ENCODE results near the gene IFT122.

The IFT122 gene

DNA sequence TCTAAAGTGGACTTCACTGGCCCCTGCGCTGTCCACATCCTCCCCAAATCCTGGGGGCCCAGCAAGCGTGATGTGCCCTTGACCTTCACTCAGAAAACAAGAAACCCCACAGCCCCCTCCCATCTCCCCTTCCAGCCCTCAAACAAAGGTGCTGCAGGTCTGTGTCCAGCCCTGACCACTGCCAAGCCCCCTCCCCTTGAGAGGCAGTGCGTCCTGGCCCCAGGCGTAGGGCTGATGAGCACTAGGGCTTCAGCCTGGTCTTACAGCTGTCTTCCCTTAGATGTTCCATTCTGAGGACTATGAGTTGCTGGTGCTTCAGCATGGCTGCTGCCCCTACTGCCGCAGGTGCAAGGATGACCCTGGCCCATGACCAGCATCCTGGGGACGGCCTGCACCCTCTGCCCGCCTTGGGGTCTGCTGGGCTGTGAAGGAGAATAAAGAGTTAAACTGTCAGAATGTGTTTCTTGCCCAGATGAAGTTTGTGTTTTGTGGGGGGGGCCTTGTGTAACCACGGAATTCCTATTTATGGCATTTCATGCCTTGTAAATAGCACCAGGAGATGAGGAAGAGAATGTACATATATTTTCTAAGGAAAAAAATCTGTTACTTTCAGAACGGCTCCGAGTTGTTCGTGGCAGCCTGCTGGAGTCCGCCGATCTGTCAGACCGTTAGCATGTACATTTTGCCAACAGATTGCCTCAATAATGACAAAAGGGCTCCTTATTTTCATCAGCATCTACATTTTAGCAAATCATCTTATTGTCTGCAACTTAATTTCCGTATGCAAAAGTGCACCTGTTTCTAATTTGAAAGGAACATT is 80.1 kb downstream of the IFT122 start:
- DNase-seq = no peak

- no peak for DNase-seq
These were observed 80.9 kb downstream of the IFT122 start for GRCh38 chr3:129520960-129521359.

DNA sequence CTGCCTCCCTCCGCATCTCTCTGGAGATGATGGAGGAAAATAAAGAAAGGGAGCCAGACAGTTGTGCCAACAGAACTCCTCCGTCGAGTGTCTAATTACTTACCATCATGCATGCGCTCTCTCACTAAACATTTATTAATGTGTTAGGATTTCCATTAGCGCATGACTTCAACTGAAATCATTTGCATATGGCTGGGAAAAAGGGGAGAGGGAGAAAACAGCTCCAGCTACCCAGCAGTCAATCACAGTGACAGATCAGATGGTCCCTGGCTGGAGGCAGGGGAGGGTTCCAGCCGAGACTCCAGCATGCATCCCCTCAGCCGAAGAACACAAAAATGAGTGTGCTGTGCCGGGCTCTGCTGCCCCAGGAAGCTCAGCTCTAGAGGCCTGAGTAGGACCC is 81.6 kb downstream of the IFT122 start:
- no peak for DNase-seq

- no peak for DNase-seq
These were observed 82.9 kb downstream of the IFT122 start for GRCh38 chr3:129522953-129523352.

- no peak for DNase-seq
These were observed 84.1 kb downstream of the IFT122 start for GRCh38 chr3:129524081-129524480.

DNA sequence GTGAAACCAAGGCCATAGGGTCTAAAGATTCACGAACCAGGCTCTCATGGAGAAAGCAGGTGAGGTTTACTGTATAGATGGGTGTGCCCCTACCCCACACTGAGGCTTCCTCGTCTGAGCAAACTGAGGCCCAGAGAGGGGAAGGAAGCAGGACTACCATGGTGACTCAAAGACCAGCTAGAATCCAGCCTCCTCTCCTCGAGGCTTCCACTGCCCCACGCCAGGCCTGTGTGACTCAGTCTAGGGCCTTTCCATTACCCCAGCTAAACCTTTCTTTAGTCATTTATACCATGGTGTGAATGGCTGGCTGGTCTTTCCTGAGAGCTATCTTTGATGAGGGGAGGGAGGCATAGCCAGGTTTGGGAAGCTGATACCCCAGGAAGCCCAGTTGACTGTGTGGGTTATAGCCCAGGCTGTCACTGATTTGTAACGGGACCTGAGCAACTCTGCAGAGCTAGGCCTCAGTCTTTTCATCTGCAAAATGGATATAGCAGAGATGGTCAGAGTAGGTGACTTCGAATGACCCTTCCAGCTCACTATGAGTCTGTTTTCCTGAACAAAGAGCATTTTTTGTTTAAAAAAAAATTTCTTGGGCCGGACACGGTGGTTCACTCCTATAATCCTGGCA is 85.4 kb downstream of the IFT122 start:
- DNase-seq = no peak

- no peak for DNase-seq
These were observed 86.3 kb downstream of the IFT122 start for GRCh38 chr3:129526121-129526900.

DNA sequence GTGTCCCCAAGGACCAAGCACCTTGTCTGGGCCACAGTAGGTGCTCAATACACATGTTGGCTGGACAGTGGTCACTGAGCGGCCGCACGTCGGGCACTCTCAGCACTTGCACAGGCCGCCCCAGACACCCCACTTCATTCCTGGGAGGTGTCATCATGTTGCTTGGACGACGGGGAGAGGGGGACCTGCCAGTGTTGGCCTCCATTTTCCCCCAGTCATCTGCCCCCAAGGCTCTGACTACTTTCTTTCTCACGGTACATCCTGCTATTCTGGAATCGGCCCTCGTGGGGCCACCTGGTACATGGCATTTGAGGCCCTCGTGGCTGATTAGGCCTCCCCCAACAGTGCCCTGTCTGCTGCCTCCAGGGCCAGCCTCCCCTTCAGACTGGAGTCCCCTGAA is 87.2 kb downstream of the IFT122 start:
- DNase-seq = no peak

DNA sequence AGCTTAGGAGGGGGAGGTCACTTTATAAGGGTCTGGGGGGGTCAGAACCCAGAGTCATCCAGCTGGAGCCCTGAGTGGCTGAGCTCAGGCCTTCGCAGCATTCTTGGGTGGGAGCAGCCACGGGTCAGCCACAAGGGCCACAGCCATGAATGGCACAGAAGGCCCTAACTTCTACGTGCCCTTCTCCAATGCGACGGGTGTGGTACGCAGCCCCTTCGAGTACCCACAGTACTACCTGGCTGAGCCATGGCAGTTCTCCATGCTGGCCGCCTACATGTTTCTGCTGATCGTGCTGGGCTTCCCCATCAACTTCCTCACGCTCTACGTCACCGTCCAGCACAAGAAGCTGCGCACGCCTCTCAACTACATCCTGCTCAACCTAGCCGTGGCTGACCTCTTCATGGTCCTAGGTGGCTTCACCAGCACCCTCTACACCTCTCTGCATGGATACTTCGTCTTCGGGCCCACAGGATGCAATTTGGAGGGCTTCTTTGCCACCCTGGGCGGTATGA is 88.6 kb downstream of the IFT122 start, which contains the start of gene RHO:
RHO (plus strand) TSS at position 51 of the 512 bp plus-strand sequence; CDS start at position 146, 95 bp downstream.
- no peak for DNase-seq

DNA sequence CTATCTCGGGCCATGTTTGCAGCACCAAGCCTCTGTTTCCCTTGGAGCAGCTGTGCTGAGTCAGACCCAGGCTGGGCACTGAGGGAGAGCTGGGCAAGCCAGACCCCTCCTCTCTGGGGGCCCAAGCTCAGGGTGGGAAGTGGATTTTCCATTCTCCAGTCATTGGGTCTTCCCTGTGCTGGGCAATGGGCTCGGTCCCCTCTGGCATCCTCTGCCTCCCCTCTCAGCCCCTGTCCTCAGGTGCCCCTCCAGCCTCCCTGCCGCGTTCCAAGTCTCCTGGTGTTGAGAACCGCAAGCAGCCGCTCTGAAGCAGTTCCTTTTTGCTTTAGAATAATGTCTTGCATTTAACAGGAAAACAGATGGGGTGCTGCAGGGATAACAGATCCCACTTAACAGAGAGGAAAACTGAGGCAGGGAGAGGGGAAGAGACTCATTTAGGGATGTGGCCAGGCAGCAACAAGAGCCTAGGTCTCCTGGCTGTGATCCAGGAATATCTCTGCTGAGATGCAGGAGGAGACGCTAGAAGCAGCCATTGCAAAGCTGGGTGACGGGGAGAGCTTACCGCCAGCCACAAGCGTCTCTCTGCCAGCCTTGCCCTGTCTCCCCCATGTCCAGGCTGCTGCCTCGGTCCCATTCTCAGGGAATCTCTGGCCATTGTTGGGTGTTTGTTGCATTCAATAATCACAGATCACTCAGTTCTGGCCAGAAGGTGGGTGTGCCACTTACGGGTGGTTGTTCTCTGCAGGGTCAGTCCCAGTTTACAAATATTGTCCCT is 89.6 kb downstream of the IFT122 start:
- DNase-seq = no peak

DNA sequence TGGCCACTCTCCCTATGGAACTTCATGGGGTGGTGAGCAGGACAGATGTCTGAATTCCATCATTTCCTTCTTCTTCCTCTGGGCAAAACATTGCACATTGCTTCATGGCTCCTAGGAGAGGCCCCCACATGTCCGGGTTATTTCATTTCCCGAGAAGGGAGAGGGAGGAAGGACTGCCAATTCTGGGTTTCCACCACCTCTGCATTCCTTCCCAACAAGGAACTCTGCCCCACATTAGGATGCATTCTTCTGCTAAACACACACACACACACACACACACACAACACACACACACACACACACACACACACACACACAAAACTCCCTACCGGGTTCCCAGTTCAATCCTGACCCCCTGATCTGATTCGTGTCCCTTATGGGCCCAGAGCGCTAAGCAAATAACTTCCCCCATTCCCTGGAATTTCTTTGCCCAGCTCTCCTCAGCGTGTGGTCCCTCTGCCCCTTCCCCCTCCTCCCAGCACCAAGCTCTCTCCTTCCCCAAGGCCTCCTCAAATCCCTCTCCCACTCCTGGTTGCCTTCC is 90.3 kb downstream of the IFT122 start:
- no peak for DNase-seq

- DNase-seq = no peak
These were observed 90.8 kb downstream of the IFT122 start for GRCh38 chr3:129530821-129531220.

DNA sequence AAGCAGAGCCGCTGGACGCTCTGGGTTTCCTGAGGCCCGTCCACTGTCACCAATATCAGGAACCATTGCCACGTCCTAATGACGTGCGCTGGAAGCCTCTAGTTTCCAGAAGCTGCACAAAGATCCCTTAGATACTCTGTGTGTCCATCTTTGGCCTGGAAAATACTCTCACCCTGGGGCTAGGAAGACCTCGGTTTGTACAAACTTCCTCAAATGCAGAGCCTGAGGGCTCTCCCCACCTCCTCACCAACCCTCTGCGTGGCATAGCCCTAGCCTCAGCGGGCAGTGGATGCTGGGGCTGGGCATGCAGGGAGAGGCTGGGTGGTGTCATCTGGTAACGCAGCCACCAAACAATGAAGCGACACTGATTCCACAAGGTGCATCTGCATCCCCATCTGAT is 91.7 kb downstream of the IFT122 start:
- no peak for DNase-seq

- DNase-seq = no peak
These were observed 92.2 kb downstream of the IFT122 start for GRCh38 chr3:129532261-129532660.

GRCh38 chr3:129533406-129533805 is 93.4 kb downstream of the IFT122 start:
- no peak for DNase-seq

- DNase-seq = no peak
These were observed 94.5 kb downstream of the IFT122 start for GRCh38 chr3:129534428-129535027.

GRCh38 chr3:129535075-129535474 is 95.1 kb downstream of the IFT122 start:
- DNase-seq = no peak

DNA sequence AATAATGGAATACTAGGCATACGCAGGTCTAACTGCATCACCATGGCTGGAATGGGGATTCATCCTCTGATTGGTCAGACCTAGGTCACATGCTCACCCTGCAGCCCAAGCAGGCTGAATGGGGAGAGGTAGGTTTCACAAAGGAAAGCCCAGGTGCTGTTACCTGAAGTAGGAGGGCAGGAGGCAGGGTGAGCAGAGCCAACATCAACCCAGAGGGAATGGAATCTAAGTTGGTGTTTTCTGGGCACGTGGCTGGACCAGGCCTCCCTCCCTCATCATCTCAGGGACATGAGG is 96.3 kb downstream of the IFT122 start:
- no peak for DNase-seq

- DNase-seq = no peak
These were observed 96.8 kb downstream of the IFT122 start for GRCh38 chr3:129536804-129537203.

DNA sequence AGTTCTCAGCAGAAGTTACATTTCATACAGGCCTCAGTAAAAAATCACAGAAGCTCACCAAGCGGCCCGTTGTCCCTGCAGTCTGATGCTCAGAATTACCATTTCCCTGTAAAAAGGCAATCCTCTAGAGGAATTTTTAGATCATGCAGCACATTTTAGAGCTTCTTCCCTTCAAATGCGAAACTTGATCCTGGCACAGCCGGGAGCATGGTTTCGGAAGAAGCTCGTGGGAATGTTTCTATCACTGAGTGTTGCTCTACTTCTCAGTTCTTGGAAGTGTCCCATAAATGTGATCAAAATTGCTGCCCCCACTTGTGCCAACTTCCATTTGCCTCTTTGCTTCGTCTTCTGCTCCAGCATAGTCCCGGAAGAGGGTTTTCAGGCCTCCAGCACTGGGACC is 99.2 kb downstream of the IFT122 start:
- no peak for DNase-seq

- no peak for DNase-seq
These were observed 100.9 kb downstream of the IFT122 start for GRCh38 chr3:129540776-129541516.
